ENCODE data around the gene B3GAT1. TPM values are rescaled to one million over a fixed set of nuclear protein-coding genes. Genes with fewer than 3 reads are reported as not detected.
"Not testable (repeated sequence)": the region's sequence is repeated elsewhere in the genome, so short reads cannot be mapped to it uniquely, and the experiment has no call there.

Gene B3GAT1
- total and polyA plus RNA-seq, 12 donors = 0.09 to 10.3 (median 2.1) TPM; not detected in 1

DNA sequence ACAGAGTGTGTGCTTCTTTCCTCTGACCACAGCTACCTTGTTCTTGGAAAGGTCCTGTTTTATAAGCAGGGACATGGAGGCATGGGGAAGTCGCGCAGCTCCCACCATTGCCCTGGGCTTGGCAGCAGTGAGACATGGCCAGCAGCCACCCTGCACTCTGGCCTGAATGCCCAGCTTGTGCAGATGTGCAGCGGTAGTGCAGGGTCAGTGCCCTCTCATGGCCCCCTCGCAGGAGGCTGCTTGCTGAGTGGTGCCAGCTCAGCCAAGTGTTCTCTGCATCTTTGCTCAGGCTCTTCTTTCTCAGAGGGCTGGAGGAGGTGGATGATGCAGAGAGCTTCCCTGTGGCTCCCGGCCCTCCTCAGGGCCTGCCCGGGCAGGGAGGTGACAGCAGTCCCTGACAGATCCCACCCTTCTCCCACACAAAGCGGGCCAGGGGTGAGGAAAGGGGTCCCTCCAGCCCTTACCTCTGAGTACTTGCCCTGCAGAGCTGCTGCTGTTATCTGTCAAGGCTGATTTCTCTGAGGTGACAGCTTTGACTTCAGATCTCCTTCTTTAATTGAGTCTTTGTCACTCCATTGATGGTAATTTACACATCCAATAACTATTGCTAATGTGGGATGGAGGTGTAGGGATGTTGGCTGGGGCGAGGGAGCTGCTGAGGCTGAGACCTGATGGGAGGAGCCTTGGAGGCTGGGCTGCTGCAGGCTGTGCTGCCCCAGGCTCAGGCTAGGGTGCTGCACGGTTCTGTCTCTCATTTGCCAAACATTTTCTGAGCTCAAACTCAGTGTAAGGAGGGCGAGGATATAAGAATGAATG lies 47.4 kb upstream of the B3GAT1 start:
- Histone ChIP-seq H3K27ac (no peak overlapping the region), H3K4me3 (no peak overlapping the region), H3K27me3 (peaks cover 3% of the 10 kb centered on the region), H3K36me3 (replicated peaks in 1 of 2) (no peaks in the 10 kb centered on the region), H3K4me1 (replicated peaks in 1 of 2) (no peaks in the 10 kb centered on the region), H3K9me3 (replicated peaks in 1 of 3) (peaks cover 0 to 9% (median 0%) of the 10 kb centered on the region in 3 donors)
- WGBS, 4 donors = 29 to 49% (median 43%) methylated on average over 6 to 10 of the region's 10 CpGs
- TF ChIP-seq, protein P1, sequence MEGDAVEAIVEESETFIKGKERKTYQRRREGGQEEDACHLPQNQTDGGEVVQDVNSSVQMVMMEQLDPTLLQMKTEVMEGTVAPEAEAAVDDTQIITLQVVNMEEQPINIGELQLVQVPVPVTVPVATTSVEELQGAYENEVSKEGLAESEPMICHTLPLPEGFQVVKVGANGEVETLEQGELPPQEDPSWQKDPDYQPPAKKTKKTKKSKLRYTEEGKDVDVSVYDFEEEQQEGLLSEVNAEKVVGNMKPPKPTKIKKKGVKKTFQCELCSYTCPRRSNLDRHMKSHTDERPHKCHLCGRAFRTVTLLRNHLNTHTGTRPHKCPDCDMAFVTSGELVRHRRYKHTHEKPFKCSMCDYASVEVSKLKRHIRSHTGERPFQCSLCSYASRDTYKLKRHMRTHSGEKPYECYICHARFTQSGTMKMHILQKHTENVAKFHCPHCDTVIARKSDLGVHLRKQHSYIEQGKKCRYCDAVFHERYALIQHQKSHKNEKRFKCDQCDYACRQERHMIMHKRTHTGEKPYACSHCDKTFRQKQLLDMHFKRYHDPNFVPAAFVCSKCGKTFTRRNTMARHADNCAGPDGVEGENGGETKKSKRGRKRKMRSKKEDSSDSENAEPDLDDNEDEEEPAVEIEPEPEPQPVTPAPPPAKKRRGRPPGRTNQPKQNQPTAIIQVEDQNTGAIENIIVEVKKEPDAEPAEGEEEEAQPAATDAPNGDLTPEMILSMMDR (IDR thresholded peaks at IDR 0.05) = no peak
- TF ChIP-seq POLR2A (IDR thresholded peaks at IDR 0.05) = no peak
- intact Hi-C loops (cut with DNase I) = no loop called here
- DNase-seq = no peak

DNA sequence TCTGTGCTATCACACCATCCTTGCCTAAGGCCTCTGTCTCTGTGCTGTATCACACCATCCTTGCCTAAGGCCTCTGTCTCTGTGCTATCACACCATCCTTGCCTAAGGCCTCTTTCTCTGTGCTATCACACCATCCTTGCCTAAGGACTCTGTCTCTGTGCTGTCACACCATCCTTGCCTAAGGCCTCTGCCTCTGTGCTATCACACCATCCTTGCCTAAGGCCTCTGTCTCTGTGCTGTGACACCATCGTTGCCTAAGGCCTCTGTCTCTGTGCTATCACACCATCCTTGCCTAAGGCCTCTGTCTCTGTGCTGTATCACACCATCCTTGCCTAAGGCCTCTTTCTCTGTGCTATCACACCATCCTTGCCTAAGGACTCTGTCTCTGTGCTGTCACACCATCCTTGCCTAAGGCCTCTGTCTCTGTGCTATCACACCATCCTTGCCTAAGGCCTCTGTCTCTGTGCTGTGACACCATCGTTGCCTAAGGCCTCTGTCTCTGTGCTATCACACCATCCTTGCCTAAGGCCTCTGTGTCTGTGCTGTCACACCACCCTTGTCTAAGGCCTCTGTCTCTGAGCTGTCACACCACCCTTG lies 45.5 kb upstream of the B3GAT1 start:
- WGBS, 4 donors = 78 to 92% (median 90%) methylated on average over 1 to 2 of the region's 2 CpGs
- DNase-seq; H3K9me3 ChIP-seq (replicated peaks in 1 of 3); H3K27me3 ChIP-seq; H3K4me1 ChIP-seq (replicated peaks in 1 of 2); intact Hi-C loops (cut with DNase I); H3K36me3 ChIP-seq (replicated peaks in 1 of 2); H3K27ac ChIP-seq; H3K4me3 ChIP-seq: not testable (repeated sequence)

GRCh38 chr11:134455516-134455915 lies 43.5 kb upstream of the B3GAT1 start:
- 70 to 77% (median 74%) methylated on average over 3 of the region's 3 CpGs for WGBS, 4 donors
- DNase-seq = no peak

GRCh38 chr11:134454146-134454690 lies 42.2 kb upstream of the B3GAT1 start:
- Histone ChIP-seq H3K36me3 (replicated peaks in 1 of 2) (no peaks in the 10 kb centered on the region), H3K27ac (no peak overlapping the region), H3K9me3 (replicated peaks in 1 of 3) (peaks cover 0 to 9% (median 0%) of the 10 kb centered on the region in 3 donors), H3K4me3 (no peak overlapping the region), H3K4me1 (replicated peaks in 1 of 2) (no peaks in the 10 kb centered on the region), H3K27me3 (no peaks in the 10 kb centered on the region)
- DNase-seq = no peak
- 67 to 79% (median 71%) methylated on average over 6 of the region's 6 CpGs for WGBS, 4 donors
- TF ChIP-seq, protein P1 (IDR thresholded peaks at IDR 0.05) = no peak
- no peak for TF ChIP-seq POLR2A (IDR thresholded peaks at IDR 0.05)
- intact Hi-C loops (cut with DNase I) = no loop called here

More at GRCh38 chr11:134455516-134455915, 43.5 kb upstream of the B3GAT1 start:
- H3K27ac ChIP-seq = no peak overlapping the region
- no peak for TF ChIP-seq POLR2A (IDR thresholded peaks at IDR 0.05)
- TF ChIP-seq, protein P1 (IDR thresholded peaks at IDR 0.05) = no peak
- no peak overlapping the region for H3K4me3 ChIP-seq
- H3K36me3 ChIP-seq (replicated peaks in 1 of 2) = no peaks in the 10 kb centered on the region
- H3K4me1 ChIP-seq (replicated peaks in 1 of 2) = no peaks in the 10 kb centered on the region
- H3K9me3 ChIP-seq (replicated peaks in 1 of 3) = peaks cover 0 to 9% (median 0%) of the 10 kb centered on the region in 3 donors
- intact Hi-C loops (cut with DNase I) = no loop called here
- no peaks in the 10 kb centered on the region for H3K27me3 ChIP-seq

Data from adrenal gland (tissue), 12 donors.